PC-9 (cell line): ENCODE measurements around the gene DDO. TPM values are rescaled to one million over a fixed set of nuclear protein-coding genes. Genes with fewer than 3 reads are reported as not detected.

Source experiments
- BruUV-seq: library from RNA; stranded (reverse); fragments of 400-500 nt; replicated peaks from 2 replicates; lab custom pipeline; 2021; lab: Mats Ljungman, UMichigan
- CTCF ChIA-PET: fragments of 300-600 bp; sonication (Branson Sonifier 250); formaldehyde crosslinking; loops from one replicate; lab custom pipeline; 2022; ENCODE audit warnings: antibody characterized with exemption; lab: Charles Lee
- POLR2A ChIA-PET: fragments of 300-600 bp; sonication (Branson Sonifier 250); formaldehyde crosslinking; loops from one replicate; lab custom pipeline; 2022; ENCODE audit warnings: antibody characterized with exemption; ENCODE audit not compliant: unreplicated experiment; lab: Charles Lee
- DNase-seq, 2 experiments: peaks; one replicate each; pipeline versions ENCODE4 v3.0.0 to v3.0.0-alpha.2; 2015 to 2022; ENCODE audit warnings: mixed read lengths in 1 of 2
- H2AFZ ChIP-seq: fragments of 200-600 bp; sonication (generic); 2 replicates; pipeline ENCODE4 v1.8.1; 2017; ENCODE audit warnings: antibody characterized with exemption
- H3F3A ChIP-seq: fragments of 200-600 bp; sonication (generic); 2 replicates; pipeline ENCODE4 v1.8.1; 2017; ENCODE audit warnings: antibody characterized with exemption, mild to moderate bottlenecking, low read depth; ENCODE audit not compliant: insufficient read depth
- H3K27ac ChIP-seq: fragments of 200-600 bp; sonication (generic); 2 replicates; pipeline ENCODE4 v1.6.1; 2016; ENCODE audit warnings: mixed run types
- H3K27me3 ChIP-seq: fragments of 200-600 bp; sonication (generic); 2 replicates; pipeline ENCODE4 v1.6.1; 2016; ENCODE audit warnings: low read depth, mixed run types; ENCODE audit not compliant: insufficient read depth
- H3K36me3 ChIP-seq: fragments of 200-600 bp; sonication (generic); 2 replicates; pipeline ENCODE4 v1.6.1; 2016; ENCODE audit warnings: low read depth, mixed run types
- H3K4me1 ChIP-seq: fragments of 200-600 bp; sonication (generic); replicated peaks from 2 replicates; pipeline ENCODE4 v1.6.1; 2016; ENCODE audit warnings: mixed run types; ENCODE audit not compliant: insufficient read depth
- H3K4me2 ChIP-seq: fragments of 200-600 bp; sonication (generic); 2 replicates; pipeline ENCODE4 v1.6.1; 2017; ENCODE audit warnings: mixed run types
- H3K4me3 ChIP-seq: fragments of 200-600 bp; sonication (generic); 2 replicates; pipeline ENCODE4 v1.6.1; 2016; ENCODE audit warnings: mixed run types
- H3K79me2 ChIP-seq: fragments of 200-600 bp; sonication (generic); 2 replicates; pipeline ENCODE4 v1.6.1; 2017; ENCODE audit warnings: low read depth, mixed run types
- H3K9me2 ChIP-seq: fragments of 200-600 bp; sonication (generic); 2 replicates; pipeline ENCODE4 v1.8.1; 2017; ENCODE audit warnings: mild to moderate bottlenecking; ENCODE audit not compliant: insufficient read depth
- H3K9me3 ChIP-seq: fragments of 200-600 bp; sonication (generic); 2 replicates; pipeline ENCODE4 v1.8.1; 2016; ENCODE audit warnings: low read depth; ENCODE audit not compliant: insufficient read depth
- H4K20me1 ChIP-seq: fragments of 200-600 bp; sonication (generic); 2 replicates; pipeline ENCODE4 v1.8.1; 2017; ENCODE audit not compliant: insufficient read depth
- EZH2 ChIP-seq: fragments of 200-600 bp; sonication (generic); IDR thresholded peaks from 2 replicates; pipeline ENCODE4 v1.8.0; 2017; ENCODE audit warnings: antibody characterized with exemption, low read depth
- intact Hi-C: fragments of 100-400 bp; cut with micrococcal nuclease; formaldehyde crosslinking; loops from one replicate; pipeline ENCODE4 v1.10.0; 2022; ENCODE audit not compliant: unreplicated experiment
- total RNA-seq: library from RNA; stranded (reverse); gene quantifications from 2 replicates; pipeline ENCODE4 v1.2.3, GENCODE V29; 2021
- TF ChIP-seq, protein P1 (sequence below): fragments of 200-600 bp; sonication (generic); conservative IDR thresholded peaks from 2 replicates; pipeline ENCODE4 v1.6.1; 2017; ENCODE audit warnings: mixed run types, antibody characterized with exemption, mild to moderate bottlenecking, moderate library complexity

The DDO gene
- total RNA-seq, 1 experiment from 2014 or later: 3.6 TPM

DNA sequence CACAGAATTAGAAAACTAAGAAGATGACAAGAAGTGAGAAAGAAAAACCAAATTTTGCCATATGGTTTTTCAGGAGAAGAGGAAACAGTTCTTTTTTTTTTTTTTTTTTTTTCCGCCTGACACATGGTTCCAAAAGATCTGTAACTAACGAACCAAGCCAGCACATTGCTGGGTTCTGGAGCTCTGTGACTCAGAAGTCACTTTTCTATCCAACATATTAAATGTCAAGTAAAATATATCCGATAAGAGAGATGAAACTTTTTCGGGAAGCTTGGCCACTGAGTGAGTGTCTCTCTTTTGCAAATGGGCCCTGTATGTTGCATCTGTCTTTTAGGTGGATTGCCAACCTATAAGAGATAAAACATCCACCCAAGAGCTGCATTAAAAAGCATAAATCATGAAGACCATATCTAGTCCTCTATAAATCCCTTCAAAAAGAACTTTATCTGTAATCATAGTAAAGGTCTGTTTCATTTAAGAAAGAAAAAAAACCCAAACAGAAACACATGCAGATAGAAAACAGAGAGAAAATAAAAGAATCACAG, 61.8 kb downstream of the DDO start:
- Histone ChIP-seq H3K79me2 (no peaks in the 10 kb centered on the region), H3K27me3 (no peaks in the 10 kb centered on the region), H3K9me3 (no peaks in the 10 kb centered on the region), H3K9me2 (no peaks in the 10 kb centered on the region), H4K20me1 (no peaks in the 10 kb centered on the region), H3K4me1 (no peaks in the 10 kb centered on the region), H3K4me2 (no peak overlapping the region), H3F3A (no peaks in the 10 kb centered on the region), H2AFZ (no peak overlapping the region), H3K36me3 (no peaks in the 10 kb centered on the region), H3K27ac (no peak overlapping the region), H3K4me3 (no peak overlapping the region)
- CTCF ChIA-PET: no interaction called here
- TF ChIP-seq, protein P1, sequence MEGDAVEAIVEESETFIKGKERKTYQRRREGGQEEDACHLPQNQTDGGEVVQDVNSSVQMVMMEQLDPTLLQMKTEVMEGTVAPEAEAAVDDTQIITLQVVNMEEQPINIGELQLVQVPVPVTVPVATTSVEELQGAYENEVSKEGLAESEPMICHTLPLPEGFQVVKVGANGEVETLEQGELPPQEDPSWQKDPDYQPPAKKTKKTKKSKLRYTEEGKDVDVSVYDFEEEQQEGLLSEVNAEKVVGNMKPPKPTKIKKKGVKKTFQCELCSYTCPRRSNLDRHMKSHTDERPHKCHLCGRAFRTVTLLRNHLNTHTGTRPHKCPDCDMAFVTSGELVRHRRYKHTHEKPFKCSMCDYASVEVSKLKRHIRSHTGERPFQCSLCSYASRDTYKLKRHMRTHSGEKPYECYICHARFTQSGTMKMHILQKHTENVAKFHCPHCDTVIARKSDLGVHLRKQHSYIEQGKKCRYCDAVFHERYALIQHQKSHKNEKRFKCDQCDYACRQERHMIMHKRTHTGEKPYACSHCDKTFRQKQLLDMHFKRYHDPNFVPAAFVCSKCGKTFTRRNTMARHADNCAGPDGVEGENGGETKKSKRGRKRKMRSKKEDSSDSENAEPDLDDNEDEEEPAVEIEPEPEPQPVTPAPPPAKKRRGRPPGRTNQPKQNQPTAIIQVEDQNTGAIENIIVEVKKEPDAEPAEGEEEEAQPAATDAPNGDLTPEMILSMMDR: no peak
- TF ChIP-seq EZH2: no peak
- POLR2A ChIA-PET: interaction anchor here (0.6 kb wide), 1 partner anchor 166 kb away, joined by 4 read pairs; no protein-coding TSS in a partner anchor
- intact Hi-C loops: no loop called here
- no TSS peak for BruUV-seq
- no peak for DNase-seq

DNA sequence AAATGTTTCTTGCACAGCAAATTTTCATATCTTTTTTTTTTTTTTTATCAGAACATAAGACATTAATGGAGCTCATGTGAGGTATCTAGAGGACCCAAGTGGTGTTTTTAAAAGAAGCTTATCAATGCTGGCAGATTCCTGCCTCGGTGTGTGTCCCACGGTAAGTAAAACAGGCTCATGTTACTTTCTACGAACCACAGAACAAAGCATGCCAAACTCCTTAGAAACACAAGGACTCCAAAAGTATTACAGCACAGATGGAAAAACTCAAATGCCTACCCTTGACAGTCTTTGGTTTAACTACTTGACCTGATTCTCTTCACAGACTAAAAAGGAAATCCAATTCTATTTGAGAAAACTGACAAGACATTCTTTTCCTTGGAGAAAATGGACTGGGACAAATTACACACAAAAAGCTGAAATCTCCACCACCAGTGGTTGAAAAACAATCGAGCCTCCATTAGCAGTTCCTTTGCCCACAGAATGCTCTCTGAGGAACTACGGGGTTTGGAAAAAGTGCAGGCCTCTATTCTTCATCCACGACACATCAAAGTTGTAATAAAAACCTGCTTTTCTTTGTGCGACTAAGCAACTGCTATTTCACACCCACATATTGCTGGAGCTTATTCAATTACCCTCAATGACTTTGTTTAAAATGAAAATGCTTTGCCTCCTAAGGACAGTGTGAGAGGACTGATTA, 62.7 kb downstream of the DDO start:
- Histone ChIP-seq H3K4me3 (no peak overlapping the region), H3K9me2 (no peaks in the 10 kb centered on the region), H3K4me1 (no peaks in the 10 kb centered on the region), H4K20me1 (no peaks in the 10 kb centered on the region), H3K79me2 (no peaks in the 10 kb centered on the region), H3K9me3 (no peaks in the 10 kb centered on the region), H3K36me3 (no peaks in the 10 kb centered on the region), H3K4me2 (no peak overlapping the region), H3K27ac (no peak overlapping the region), H3K27me3 (no peaks in the 10 kb centered on the region), H3F3A (no peaks in the 10 kb centered on the region), H2AFZ (no peak overlapping the region)
- DNase-seq: no peak
- CTCF ChIA-PET: no interaction called here
- intact Hi-C loops: no loop called here
- BruUV-seq: no TSS peak
- TF ChIP-seq, protein P1: no peak
- TF ChIP-seq EZH2: no peak
- POLR2A ChIA-PET: no interaction called here

DNA sequence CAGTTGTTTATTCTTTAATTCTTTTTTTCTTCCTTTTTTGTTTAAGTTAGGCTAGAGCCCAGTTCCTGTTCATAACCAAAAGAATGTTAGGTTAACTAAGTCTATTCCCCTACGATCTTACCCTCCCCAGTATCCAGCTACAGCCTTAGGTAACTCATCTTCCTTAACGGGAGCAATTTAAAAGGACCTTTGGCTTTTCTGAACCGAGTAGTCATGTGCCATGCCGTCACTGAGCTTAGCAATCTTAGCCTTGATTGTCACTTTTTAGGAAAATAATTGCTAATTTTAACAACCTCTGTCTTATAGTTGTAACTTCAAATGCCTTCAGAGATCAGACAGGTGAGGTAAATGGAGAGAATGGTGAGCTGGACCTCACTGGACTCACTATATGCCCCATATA, 63.4 kb downstream of the DDO start:
- CTCF ChIA-PET: no interaction called here
- H3K36me3 ChIP-seq: no peaks in the 10 kb centered on the region
- POLR2A ChIA-PET: no interaction called here

More for the DNA sequence above, 63.4 kb downstream of the DDO start:
- Histone ChIP-seq H3K9me2 (no peaks in the 10 kb centered on the region), H3K4me1 (no peaks in the 10 kb centered on the region), H3F3A (no peaks in the 10 kb centered on the region), H3K27me3 (no peaks in the 10 kb centered on the region), H3K79me2 (no peaks in the 10 kb centered on the region), H2AFZ (no peak overlapping the region), H3K4me3 (no peak overlapping the region), H3K4me2 (no peak overlapping the region), H4K20me1 (no peaks in the 10 kb centered on the region), H3K9me3 (no peaks in the 10 kb centered on the region), H3K27ac (no peak overlapping the region)
- no peak for TF ChIP-seq EZH2
- TF ChIP-seq, protein P1: no peak
- intact Hi-C loops: no loop called here
- no TSS peak for BruUV-seq
- DNase-seq: no peak
